Tibial nerve (tissue), 3 donors: Measurements from ENCODE around the gene BEX5.

Experiments
- CTCF ChIP-seq, 5 experiments: fragments of 200-600 bp in 3 of 5; fragments of 450-650 bp in 2 of 5; sonication (generic) in 3 of 5; IDR thresholded peaks; one replicate each; pipeline ENCODE4 v1.5.1; 2016 to 2019; ENCODE audit warnings: antibody characterized with exemption in 5 of 5, mild to moderate bottlenecking in 3 of 5, moderate library complexity in 2 of 5
- POLR2A ChIP-seq, 2 donors: fragments of 450-650 bp; IDR thresholded peaks; one replicate each; pipeline ENCODE4 v1.6.1; 2017; ENCODE audit warnings: antibody characterized with exemption in 2 of 2, mild to moderate bottlenecking in 2 of 2, moderate library complexity in 2 of 2

DNA sequence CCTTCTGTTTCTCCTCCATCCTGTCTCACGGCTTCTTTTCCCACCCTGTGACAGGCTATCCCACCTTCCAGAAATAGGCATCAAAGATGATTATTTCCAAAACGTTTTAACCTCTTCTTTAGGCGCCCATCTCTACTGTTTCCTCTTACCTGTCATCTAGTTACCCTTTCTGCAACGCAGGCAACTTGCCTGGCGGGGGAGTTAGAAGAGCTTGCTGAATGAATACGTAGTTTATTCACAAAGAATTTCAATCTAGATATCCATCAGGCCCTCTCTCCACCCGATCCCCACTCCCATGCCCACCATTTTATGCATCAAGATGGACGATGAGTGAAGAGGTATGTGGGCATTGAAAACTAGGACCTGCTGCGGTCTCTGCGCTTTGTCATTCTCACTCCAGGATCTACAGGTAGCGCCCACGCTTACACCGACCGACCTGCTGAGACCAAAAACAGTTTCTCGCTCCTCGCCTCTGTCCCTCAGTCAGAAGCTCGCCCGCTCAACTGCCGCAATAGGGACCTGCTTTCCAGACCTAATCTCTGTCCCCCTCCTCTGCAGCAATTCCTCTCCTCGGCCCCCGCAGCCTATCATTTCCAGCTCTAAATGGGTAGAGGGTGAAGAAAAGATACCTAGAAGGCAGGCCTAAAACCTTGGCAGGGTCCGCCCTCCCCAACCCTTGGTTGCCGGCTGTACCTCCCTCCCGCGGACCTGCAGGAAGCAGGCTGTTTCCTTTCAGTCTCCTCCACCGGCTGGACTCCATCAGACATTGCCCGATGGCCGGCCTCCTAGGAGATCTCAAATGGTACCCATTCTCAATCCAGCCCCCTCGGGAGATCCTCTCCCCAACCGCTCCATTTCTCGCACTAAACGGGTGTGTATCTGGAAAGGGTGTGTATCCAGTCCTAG lies 624 bp downstream of the BEX5 start:
- no peak for TF ChIP-seq CTCF (IDR thresholded peaks at IDR 0.05)
- TF ChIP-seq POLR2A (IDR thresholded peaks at IDR 0.05), result no peak
